Stimulated activated CD8-positive, alpha-beta memory T cell treated with anti-CD3 and anti-CD28 coated beads, Interleukin-4, amount 100 ng/mL, for 48 hours (primary cell): ENCODE measurements around the gene INPP4B.
"Not testable (repeated sequence)": the region's sequence is repeated elsewhere in the genome, so short reads cannot be mapped to it uniquely, and the experiment has no call there.

Experiments used
- DNase-seq: peaks from one replicate; pipeline ENCODE4 v3.0.0-alpha.2; 2020

The INPP4B gene

GRCh38 chr4:142405021-142405694 is 440.9 kb downstream of the INPP4B start:
- DNase-seq: peak; percentile 71

GRCh38 chr4:142404191-142404611 is 441.9 kb downstream of the INPP4B start:
- DNase-seq: peak; percentile 79

- DNase-seq: no peak
These were observed 443.2 kb downstream of the INPP4B start for GRCh38 chr4:142402900-142403299.

- DNase-seq: no peak
These were observed 443.9 kb downstream of the INPP4B start for GRCh38 chr4:142402156-142402555.

GRCh38 chr4:142397364-142397991 is 448.6 kb downstream of the INPP4B start:
- not testable (repeated sequence) for DNase-seq

GRCh38 chr4:142396279-142396678 is 449.8 kb downstream of the INPP4B start:
- no peak for DNase-seq

DNA sequence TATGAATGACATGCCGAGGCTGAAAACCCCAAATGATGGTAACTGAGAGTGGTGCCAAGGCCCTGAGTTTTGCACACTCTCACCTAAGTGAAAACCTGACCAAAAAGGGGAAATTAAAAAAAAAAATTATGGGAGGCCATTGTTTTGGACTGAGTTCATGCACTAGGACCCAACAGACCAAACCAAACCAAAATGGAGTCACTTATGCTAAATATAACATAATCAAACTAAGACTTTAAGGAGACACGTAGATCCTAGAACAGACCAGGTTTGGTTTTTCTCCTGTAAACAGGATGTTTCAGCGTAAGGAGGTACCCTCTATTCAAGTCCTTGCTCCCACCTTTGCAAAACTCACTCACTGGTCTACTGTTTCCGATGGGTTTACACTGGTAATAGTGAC is 453.0 kb downstream of the INPP4B start:
- no peak for DNase-seq

DNA sequence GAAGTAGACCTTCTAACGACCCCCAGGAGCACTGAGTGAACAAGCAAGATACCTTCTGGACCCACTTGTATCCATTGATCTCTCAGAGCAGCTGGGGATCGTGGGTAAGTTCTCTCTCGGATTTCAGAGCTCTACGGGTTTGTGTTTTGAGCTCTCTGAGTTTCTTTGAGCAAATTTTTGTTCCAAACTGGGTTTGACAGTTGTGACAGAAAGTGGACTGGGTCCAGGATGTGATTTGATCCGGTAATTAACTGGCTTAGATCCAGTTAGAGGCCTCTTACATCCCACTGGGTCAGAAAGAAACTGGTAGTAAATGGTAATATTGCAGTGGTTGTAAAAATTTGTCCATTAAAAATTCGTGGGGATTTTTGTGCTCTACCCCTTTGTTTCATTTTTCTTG is 459.2 kb downstream of the INPP4B start:
- no peak for DNase-seq

DNA sequence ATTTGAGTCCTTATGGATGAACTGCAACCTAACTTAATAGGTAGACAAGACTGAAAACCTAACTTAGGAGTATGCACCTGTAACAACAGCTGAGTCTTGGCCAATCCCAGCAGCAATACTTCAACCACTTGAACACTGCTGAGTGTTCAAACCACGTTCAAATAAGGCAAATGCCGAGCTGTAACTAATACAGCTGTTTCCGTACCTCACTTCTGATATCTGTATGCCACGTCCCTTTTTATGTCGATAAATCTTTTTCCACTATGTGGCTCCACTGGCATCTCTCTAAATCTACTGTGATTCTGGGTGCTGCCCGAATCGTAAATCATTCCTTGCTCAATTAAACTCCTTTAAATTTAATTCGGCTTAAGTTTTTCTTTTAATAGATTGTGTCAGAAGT is 459.7 kb downstream of the INPP4B start:
- no peak for DNase-seq

DNA sequence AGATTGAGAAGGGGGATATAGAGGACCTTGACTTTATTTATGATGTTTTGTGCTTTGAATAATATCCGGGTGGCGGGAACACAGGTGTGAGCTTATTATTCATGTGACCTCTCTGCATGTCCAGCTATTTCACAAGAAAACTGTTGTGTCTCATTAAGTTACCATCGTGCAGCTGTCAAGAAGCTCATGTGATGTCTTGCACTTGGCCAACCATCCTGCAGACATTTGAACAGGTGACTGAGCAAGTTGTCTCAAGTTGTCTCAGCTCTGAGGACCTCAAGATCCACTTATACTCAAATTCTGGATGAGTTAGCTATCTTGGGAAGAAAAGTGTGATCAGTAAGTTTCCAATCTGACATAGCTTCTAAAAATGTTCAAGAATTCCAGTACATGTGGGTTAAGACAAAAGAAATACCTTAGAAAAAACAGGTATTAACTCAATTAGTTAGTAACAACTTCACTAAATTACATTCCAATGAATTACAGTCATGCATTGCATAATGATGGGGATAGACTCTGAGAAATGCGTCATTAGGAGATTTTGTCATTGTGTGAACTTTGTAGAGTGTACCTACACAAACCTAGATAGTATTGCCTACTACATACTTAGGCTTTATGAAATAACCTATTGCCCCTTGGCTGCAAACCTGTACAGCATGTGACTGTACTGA is 462.2 kb downstream of the INPP4B start:
- DNase-seq: no peak

DNA sequence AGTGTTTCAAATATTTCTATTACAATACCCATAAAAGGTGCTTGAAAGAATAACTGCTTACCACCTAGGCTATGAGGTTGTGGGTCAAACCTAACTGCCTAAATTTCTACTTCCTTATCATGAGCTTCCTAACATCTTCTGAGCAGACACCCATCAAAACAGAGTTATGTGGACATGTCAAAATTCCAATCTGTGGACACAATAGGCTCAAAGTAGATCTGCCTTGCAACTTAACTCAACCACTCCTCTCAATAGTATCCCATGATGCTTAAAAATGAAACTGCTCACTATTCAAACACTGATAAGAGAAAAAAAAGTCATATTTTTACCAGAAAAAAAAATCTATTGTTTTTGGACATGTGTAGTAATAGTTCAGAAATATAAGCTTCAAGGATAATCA is 462.7 kb downstream of the INPP4B start:
- DNase-seq: no peak

GRCh38 chr4:142380052-142380602 is 466.0 kb downstream of the INPP4B start:
- DNase-seq: no peak

- DNase-seq: no peak
These were observed 466.6 kb downstream of the INPP4B start for GRCh38 chr4:142379277-142380051.

- DNase-seq: no peak
These were observed 467.9 kb downstream of the INPP4B start for GRCh38 chr4:142378179-142378578.

GRCh38 chr4:142377342-142378091 is 468.6 kb downstream of the INPP4B start:
- no peak for DNase-seq

DNA sequence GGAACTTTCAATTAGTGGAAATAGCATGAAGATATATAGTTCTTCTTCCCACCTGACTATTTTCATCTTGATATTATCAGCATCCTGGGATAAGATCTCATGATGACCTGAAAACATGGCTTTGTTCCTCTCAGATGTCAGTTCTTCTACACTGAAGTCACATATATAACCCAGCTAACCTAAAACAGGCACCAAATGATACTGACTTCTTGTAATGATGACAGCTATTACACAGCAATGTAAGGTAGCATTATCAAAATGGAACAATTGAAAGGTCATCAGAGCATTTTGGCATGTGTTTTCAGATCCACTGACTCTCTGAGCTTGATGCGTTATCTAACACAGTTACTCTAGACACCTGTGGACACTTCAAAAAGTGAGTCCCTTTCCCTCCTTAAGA is 469.9 kb downstream of the INPP4B start:
- DNase-seq: no peak

DNA sequence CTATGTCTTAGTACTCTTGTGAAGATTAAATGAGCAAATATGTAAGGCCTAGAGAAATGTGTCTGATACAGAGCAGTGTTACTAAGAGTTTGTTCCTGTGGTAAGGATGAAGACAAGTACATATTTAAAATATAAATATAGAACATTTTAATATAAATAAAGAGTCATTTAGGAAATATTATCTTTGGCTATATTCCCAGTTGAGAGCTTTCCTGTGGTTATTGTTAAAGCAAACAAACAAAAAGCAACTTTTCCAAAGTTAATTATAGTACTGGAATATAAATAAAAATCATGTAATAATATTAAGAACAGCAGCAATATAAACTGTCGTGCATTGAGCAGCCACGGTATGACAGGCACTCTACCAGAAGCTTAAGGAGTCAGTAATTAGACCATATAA is 472.5 kb downstream of the INPP4B start:
- DNase-seq: no peak

DNA sequence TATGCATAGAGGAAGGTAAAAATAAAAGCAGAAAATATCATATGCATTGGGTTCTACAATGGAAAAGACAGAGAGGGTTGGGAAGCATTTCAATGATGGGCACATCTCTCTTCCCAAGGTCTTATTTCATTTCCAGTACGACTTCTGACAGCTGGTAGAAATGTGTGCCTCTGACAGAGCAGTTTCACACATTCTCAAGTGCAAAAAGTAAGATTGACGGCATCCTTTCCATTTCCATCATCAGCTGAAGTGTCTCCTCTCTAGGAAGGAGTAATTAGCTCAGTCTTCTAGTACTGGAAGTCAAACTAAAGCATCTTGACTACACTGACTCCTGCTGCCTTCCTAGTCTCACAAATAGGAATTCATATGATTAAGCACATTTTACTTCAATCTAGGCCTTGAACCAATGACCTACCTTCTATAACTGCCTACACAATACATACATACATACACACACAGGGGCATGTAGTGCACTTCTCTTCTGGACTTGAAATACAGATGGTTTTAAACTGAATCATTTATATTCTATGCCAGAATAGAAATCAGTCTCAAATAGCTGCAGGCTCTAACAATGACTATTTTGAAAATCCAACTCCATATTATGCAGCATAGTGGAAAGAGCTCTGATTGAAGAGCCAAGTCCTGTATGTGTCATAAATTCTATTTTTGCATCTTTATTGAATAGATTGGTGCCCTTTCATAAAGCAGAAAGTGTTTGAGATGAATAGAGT is 473.4 kb downstream of the INPP4B start:
- no peak for DNase-seq

DNA sequence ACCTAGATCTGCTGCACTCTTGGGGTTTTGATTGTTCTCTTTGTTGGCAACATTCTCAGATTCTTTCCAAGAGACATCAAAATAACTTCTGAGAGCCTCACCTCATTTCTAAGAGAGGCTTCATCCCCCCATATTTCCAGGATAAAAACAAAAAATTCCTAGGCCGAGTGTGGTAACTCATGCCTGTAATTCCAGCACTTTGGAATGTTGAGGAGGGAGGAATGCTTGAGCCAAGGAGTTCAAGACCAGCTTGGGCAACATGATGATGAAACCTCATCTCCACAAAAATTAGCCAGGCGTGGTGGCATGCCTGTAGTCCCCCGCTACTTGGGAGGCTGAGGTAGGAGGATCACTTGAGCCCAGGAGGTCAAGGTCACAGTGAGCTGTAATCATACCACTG is 477.0 kb downstream of the INPP4B start:
- no peak for DNase-seq

- no peak for DNase-seq
These were observed 478.5 kb downstream of the INPP4B start for GRCh38 chr4:142367418-142368180.

GRCh38 chr4:142366769-142367181 is 479.3 kb downstream of the INPP4B start:
- no peak for DNase-seq
